ENCODE data around the gene KCNH2. TPM values are rescaled to one million over a fixed set of nuclear protein-coding genes. Genes with fewer than 3 reads are reported as not detected.

KCNH2 gene
- total and polyA plus RNA-seq, 2 experiments from 2014 or later = 2.6 to 14.7 TPM

DNA sequence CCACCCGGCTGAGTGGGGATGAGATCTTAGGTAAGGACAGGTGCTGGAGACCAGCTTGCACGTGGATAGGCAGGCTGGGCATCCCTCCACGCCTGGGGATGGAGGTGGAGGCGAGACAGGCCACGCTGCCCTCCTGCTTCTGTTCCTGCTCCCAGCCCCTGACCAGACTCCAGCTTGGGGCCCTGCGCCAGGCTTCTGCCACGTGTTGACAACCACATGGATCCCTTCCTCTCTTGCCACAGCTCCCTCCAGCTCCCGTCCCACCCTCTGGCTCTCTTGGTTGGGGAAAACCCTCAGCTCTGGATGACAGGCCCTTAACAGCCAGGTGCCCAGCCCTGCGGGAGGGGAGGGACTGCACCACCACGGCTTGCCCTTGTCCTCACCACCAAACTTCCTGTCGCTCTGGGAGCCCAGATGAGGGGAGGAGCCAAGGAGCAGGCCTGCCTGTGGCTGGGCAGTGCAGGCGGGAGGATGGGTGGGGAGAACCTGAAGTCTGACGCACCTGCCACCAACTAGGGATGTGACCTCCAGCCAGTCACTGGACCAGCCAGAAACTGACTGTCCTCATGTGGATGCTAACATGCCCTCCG, 36.0 kb downstream of the KCNH2 start (continued):
- no peak for TF ChIP-seq EZH2phosphoT487 (IDR thresholded peaks at IDR 0.05; ENCODE audit: unreplicated experiment)
- TF ChIP-seq REST (IDR thresholded peaks at IDR 0.05; ENCODE audit: unreplicated experiment) = no peak

GRCh38 chr7:150941351-150942000, 36.6 kb downstream of the KCNH2 start:
- Histone ChIP-seq H3K79me2 (replicated peaks; ENCODE audit: insufficient read depth) (no peaks in the 10 kb centered on the region), H3K4me1 (ENCODE audit: insufficient read depth) (no peaks in the 10 kb centered on the region), H2AFZ (no peak overlapping the region), H3K9me2 (ENCODE audit: insufficient read depth) (no peaks in the 10 kb centered on the region), H3K4me2 (no peak overlapping the region), H3F3A (replicated peaks; ENCODE audit: low read depth) (0 out of 2 replicates have a peak, but pooled peaks cover 1% of the 10 kb centered on the region), H3K27ac (ENCODE audit: low read depth) (no peak overlapping the region), H4K20me1 (replicated peaks; ENCODE audit: insufficient read depth) (no peaks in the 10 kb centered on the region), H3K4me3 (no peak overlapping the region), H3K36me3 (ENCODE audit: insufficient read depth) (no peaks in the 10 kb centered on the region), H3K27me3 (ENCODE audit: insufficient read depth) (no peaks in the 10 kb centered on the region)
- Mint-ChIP-seq H3K36me3 (ENCODE audit: low read depth) (no peaks in the 10 kb centered on the region), H3K27me3 (ENCODE audit: insufficient read depth, low read depth, poor library complexity) (peaks cover 20% of the 10 kb centered on the region), H3K27ac (no peak overlapping the region), H3K4me3 (no peak overlapping the region), H3K9me3 (no peaks in the 10 kb centered on the region), H3K4me1 (peaks cover 16% of the 10 kb centered on the region)
- ATAC-seq (no peak), DNase-seq (ENCODE audit: low spot score) (no peak)
- TF ChIP-seq NANOG (IDR thresholded peaks at IDR 0.05; ENCODE audit: borderline replicate concordance) (no peak), JUNB (IDR thresholded peaks at IDR 0.05; ENCODE audit: unreplicated experiment) (no peak), STAT1 (IDR thresholded peaks at IDR 0.05; ENCODE audit: unreplicated experiment) (no peak), CREB1 (CRISPR knock-in tag; IDR thresholded peaks at IDR 0.05; ENCODE audit: low read depth) (no peak), EZH2 (IDR thresholded peaks at IDR 0.05; ENCODE audit: low read depth, unreplicated experiment) (no peak), EZH2phosphoT487 (IDR thresholded peaks at IDR 0.05; ENCODE audit: unreplicated experiment) (no peak), ZNF114 (CRISPR knock-in tag; IDR thresholded peaks at IDR 0.05) (no peak), CTCF (conservative IDR thresholded peaks at IDR 0.05; ENCODE audit: low read depth in 2 of 2) (no peak), ZNF331 (CRISPR knock-in tag; IDR thresholded peaks at IDR 0.05; ENCODE audit: low read depth) (no peak)
- TF ChIP-seq, protein P1, sequence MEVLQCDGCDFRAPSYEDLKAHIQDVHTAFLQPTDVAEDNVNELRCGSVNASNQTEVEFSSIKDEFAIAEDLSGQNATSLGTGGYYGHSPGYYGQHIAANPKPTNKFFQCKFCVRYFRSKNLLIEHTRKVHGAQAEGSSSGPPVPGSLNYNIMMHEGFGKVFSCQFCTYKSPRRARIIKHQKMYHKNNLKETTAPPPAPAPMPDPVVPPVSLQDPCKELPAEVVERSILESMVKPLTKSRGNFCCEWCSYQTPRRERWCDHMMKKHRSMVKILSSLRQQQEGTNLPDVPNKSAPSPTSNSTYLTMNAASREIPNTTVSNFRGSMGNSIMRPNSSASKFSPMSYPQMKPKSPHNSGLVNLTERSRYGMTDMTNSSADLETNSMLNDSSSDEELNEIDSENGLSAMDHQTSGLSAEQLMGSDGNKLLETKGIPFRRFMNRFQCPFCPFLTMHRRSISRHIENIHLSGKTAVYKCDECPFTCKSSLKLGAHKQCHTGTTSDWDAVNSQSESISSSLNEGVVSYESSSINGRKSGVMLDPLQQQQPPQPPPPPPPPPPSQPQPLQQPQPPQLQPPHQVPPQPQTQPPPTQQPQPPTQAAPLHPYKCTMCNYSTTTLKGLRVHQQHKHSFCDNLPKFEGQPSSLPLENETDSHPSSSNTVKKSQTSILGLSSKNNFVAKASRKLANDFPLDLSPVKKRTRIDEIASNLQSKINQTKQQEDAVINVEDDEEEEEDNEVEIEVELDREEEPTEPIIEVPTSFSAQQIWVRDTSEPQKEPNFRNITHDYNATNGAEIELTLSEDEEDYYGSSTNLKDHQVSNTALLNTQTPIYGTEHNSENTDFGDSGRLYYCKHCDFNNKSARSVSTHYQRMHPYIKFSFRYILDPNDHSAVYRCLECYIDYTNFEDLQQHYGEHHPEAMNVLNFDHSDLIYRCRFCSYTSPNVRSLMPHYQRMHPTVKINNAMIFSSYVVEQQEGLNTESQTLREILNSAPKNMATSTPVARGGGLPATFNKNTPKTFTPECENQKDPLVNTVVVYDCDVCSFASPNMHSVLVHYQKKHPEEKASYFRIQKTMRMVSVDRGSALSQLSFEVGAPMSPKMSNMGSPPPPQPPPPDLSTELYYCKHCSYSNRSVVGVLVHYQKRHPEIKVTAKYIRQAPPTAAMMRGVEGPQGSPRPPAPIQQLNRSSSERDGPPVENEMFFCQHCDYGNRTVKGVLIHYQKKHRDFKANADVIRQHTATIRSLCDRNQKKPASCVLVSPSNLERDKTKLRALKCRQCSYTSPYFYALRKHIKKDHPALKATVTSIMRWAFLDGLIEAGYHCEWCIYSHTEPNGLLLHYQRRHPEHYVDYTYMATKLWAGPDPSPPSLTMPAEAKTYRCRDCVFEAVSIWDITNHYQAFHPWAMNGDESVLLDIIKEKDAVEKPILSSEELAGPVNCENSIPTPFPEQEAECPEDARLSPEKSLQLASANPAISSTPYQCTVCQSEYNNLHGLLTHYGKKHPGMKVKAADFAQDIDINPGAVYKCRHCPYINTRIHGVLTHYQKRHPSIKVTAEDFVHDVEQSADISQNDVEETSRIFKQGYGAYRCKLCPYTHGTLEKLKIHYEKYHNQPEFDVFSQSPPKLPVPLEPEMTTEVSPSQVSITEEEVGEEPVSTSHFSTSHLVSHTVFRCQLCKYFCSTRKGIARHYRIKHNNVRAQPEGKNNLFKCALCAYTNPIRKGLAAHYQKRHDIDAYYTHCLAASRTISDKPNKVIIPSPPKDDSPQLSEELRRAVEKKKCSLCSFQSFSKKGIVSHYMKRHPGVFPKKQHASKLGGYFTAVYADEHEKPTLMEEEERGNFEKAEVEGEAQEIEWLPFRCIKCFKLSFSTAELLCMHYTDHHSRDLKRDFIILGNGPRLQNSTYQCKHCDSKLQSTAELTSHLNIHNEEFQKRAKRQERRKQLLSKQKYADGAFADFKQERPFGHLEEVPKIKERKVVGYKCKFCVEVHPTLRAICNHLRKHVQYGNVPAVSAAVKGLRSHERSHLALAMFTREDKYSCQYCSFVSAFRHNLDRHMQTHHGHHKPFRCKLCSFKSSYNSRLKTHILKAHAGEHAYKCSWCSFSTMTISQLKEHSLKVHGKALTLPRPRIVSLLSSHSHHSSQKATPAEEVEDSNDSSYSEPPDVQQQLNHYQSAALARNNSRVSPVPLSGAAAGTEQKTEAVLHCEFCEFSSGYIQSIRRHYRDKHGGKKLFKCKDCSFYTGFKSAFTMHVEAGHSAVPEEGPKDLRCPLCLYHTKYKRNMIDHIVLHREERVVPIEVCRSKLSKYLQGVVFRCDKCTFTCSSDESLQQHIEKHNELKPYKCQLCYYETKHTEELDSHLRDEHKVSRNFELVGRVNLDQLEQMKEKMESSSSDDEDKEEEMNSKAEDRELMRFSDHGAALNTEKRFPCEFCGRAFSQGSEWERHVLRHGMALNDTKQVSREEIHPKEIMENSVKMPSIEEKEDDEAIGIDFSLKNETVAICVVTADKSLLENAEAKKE (CRISPR knock-in tag; IDR thresholded peaks at IDR 0.05) = no peak
- TF ChIP-seq, protein P2, sequence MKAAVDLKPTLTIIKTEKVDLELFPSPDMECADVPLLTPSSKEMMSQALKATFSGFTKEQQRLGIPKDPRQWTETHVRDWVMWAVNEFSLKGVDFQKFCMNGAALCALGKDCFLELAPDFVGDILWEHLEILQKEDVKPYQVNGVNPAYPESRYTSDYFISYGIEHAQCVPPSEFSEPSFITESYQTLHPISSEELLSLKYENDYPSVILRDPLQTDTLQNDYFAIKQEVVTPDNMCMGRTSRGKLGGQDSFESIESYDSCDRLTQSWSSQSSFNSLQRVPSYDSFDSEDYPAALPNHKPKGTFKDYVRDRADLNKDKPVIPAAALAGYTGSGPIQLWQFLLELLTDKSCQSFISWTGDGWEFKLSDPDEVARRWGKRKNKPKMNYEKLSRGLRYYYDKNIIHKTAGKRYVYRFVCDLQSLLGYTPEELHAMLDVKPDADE (IDR thresholded peaks at IDR 0.05) = no peak

Data from GM23338 (cell line).